ENCODE data around the gene CHRNB4. TPM values are rescaled to one million over a fixed set of nuclear protein-coding genes. Genes with fewer than 3 reads are reported as not detected.

CHRNB4 gene
- total RNA-seq, 1 donor from 2014 or later = 71.6 TPM

DNA sequence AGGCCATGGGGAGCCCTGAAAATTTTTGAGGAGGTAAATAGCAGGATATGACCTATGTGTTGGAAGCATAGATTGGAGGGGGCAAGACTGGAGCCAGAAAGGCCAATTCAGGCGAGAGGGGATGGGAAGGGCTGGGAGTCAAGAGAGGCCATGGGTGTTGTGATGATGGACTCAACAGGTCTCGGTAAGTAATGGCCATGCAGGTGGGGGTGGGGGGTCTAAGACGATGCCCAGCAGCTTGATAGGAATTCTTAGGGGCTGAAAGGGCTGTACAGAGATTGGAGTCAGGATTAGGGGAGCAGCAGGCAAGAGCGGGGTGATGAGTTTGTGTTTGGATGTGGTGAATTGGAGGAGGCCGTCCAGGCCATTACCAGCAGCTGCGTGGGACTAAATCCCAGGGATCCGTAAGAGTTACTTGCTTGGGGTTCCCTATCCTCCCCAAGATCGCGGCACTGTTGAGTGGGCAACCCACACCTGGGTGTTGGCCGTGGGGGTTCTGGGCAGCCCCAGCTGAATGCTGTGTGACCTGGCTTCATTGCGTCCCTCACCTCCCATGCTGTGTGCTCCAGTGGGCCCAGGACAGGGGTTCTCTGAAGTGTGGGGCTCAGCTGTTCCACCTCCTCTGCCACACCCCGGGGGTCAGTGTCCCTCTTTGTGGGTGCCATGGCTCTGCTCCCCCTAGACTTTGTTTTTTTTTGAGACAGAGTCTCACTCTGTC lies 41.8 kb upstream of the CHRNB4 start:
- H3K27ac Mint-ChIP-seq (ENCODE audit: unreplicated experiment) = peak overlapping the region; percentile 97
- H3K27me3 Mint-ChIP-seq (ENCODE audit: unreplicated experiment) = peaks cover 10% of the 10 kb centered on the region
- peaks cover 64% of the 10 kb centered on the region for H3K4me1 Mint-ChIP-seq (ENCODE audit: low read depth, unreplicated experiment)
- TF ChIP-seq, protein P1, sequence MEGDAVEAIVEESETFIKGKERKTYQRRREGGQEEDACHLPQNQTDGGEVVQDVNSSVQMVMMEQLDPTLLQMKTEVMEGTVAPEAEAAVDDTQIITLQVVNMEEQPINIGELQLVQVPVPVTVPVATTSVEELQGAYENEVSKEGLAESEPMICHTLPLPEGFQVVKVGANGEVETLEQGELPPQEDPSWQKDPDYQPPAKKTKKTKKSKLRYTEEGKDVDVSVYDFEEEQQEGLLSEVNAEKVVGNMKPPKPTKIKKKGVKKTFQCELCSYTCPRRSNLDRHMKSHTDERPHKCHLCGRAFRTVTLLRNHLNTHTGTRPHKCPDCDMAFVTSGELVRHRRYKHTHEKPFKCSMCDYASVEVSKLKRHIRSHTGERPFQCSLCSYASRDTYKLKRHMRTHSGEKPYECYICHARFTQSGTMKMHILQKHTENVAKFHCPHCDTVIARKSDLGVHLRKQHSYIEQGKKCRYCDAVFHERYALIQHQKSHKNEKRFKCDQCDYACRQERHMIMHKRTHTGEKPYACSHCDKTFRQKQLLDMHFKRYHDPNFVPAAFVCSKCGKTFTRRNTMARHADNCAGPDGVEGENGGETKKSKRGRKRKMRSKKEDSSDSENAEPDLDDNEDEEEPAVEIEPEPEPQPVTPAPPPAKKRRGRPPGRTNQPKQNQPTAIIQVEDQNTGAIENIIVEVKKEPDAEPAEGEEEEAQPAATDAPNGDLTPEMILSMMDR (IDR thresholded peaks at IDR 0.05; ENCODE audit: partially characterized antibody, unreplicated experiment) = no peak
- no peaks in the 10 kb centered on the region for H3K36me3 Mint-ChIP-seq (ENCODE audit: unreplicated experiment)
- peak overlapping the region; percentile 61 for H3K4me3 Mint-ChIP-seq (ENCODE audit: unreplicated experiment)
- H3K9me3 Mint-ChIP-seq (ENCODE audit: unreplicated experiment) = peaks cover 15% of the 10 kb centered on the region
- DNase-seq = no peak

DNA sequence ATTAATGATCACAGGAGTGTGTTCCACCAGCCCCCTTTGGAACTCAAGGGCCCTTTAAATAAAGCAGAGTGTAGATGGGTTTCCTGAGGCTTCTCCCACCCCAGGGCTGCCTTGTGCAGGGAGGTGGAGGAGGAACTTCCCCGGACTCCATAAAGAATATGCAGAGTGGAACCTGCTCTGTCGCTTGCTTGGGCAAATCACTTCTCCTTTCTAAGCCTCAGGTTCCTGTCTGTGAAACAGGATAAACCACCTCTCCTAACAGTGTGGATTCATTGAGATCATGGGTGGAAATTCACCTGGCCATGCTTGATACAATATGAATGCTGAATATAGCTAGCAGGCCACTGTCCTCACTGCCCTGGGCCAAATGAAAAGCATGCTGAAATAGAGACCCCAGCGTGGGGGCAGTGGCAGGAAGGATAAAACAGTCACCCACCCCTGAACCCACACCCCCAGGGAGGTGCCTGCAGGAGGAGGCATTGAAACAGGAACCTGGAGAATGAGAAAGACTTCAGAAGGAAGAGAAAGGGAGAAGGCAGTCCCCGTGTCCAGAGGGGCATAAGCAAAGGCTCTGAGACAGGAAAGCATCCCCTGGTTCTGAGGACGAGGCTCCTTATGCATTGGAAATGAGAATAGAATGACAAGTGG lies 41.1 kb upstream of the CHRNB4 start:
- Mint-ChIP-seq H3K36me3 (ENCODE audit: unreplicated experiment) (no peaks in the 10 kb centered on the region), H3K27me3 (ENCODE audit: unreplicated experiment) (peaks cover 14% of the 10 kb centered on the region), H3K4me1 (ENCODE audit: low read depth, unreplicated experiment) (peaks cover 66% of the 10 kb centered on the region), H3K27ac (ENCODE audit: unreplicated experiment) (peak overlapping the region; percentile 97), H3K9me3 (ENCODE audit: unreplicated experiment) (peaks cover 16% of the 10 kb centered on the region), H3K4me3 (ENCODE audit: unreplicated experiment) (peak overlapping the region; percentile 61)
- TF ChIP-seq, protein P1 (IDR thresholded peaks at IDR 0.05; ENCODE audit: partially characterized antibody, unreplicated experiment) = no peak
- no peak for DNase-seq

DNA sequence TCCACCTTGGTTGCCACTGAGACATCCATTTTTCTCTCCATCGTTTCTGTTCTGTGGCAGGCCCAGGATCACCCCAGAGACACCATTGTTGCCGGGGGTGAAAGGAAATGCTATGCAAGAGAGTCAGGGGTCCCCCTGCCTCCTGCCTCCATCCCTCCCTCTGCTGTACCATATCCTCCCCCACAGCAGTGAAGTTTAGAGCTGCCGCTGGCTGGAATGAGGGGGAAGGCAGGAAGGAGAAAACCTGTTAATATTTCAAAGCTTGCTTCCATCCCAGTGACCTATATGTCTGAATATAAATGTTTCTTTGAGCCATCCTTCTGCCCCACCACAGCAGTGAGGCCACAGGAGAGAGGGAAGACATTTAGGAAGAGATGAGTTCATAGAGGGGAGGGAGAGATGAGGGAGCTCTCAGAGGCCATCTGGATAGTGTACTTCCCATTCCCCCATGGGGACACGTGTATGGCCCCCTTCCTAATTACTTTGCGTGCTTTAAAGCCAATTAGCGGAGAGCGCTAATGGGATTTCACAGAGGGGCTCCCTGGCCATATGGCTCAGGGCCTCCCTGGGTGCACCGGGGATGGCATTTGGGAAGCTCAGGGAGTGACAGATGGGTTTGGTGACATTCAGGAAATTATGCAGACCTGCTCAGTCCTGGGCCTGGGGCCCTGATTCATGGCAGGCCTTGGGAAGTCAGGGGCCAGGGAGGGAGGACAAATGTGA lies 40.4 kb upstream of the CHRNB4 start:
- DNase-seq = peak; percentile 87
- no peaks in the 10 kb centered on the region for H3K36me3 Mint-ChIP-seq (ENCODE audit: unreplicated experiment)
- H3K4me3 Mint-ChIP-seq (ENCODE audit: unreplicated experiment) = peak overlapping the region; percentile 63
- TF ChIP-seq, protein P1 (IDR thresholded peaks at IDR 0.05; ENCODE audit: partially characterized antibody, unreplicated experiment) = no peak
- H3K27ac Mint-ChIP-seq (ENCODE audit: unreplicated experiment) = peak overlapping the region; percentile 97
- peaks cover 17% of the 10 kb centered on the region for H3K27me3 Mint-ChIP-seq (ENCODE audit: unreplicated experiment)
- H3K9me3 Mint-ChIP-seq (ENCODE audit: unreplicated experiment) = peaks cover 17% of the 10 kb centered on the region
- H3K4me1 Mint-ChIP-seq (ENCODE audit: low read depth, unreplicated experiment) = peaks cover 60% of the 10 kb centered on the region

DNA sequence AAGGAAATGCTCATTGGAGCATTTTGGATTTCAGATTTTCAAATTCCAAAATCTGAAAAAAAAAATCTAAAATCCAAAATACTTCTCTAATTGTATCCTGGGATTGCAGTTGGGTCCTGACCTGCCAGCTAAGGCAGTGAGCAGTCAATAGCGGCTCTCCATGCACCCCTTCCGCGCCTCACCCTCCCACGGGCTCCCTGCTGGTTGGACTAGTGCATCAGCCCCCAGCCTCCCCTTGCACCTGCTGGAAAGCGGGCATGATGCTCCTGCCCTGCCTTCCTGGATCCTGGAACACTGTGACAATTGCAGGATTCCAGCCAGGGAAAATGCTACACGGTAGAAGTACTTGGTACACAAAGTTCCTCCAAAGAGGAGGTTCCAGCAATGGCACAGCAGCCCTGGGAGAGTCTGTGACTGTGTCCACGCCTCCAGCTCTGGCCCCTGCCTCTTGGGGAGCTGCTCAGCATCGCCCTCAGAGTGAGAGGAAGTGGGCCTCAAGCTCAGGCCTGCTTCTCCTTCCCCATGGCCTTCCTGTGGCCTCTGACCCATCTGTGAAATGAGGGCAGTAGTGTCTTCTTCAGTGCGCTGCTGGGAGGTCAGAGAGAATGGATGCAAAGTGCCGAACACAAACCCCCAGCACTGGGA lies 39.5 kb upstream of the CHRNB4 start:
- H3K36me3 Mint-ChIP-seq (ENCODE audit: unreplicated experiment) = no peaks in the 10 kb centered on the region
- TF ChIP-seq, protein P1 (IDR thresholded peaks at IDR 0.05; ENCODE audit: partially characterized antibody, unreplicated experiment) = no peak
- peaks cover 19% of the 10 kb centered on the region for H3K9me3 Mint-ChIP-seq (ENCODE audit: unreplicated experiment)
- peaks cover 51% of the 10 kb centered on the region for H3K4me1 Mint-ChIP-seq (ENCODE audit: low read depth, unreplicated experiment)
- H3K27me3 Mint-ChIP-seq (ENCODE audit: unreplicated experiment) = peaks cover 21% of the 10 kb centered on the region
- DNase-seq = no peak
- peak overlapping the region; percentile 63 for H3K4me3 Mint-ChIP-seq (ENCODE audit: unreplicated experiment)
- H3K27ac Mint-ChIP-seq (ENCODE audit: unreplicated experiment) = peak overlapping the region; percentile 97
